GM18907 (cell line): ENCODE results near the gene ZNF804A.
"Not testable (repeated sequence)": the region's sequence is repeated elsewhere in the genome, so short reads cannot be mapped to it uniquely, and the experiment has no call there.

Experiments used
- ATAC-seq: cut with Tn5 transposase; IDR thresholded peaks from one replicate; pipeline ENCODE4 v1.9.1; 2021; ENCODE audit warnings: mild to moderate bottlenecking, moderate library complexity; ENCODE audit not compliant: unreplicated experiment

ZNF804A gene

GRCh38 chr2:184696644-184697043, 98.3 kb downstream of the ZNF804A start:
- no peak for ATAC-seq

GRCh38 chr2:184698476-184698875, 100.1 kb downstream of the ZNF804A start:
- no peak for ATAC-seq

GRCh38 chr2:184721881-184722280, 123.6 kb downstream of the ZNF804A start:
- ATAC-seq = no peak

- peak; percentile 38 for ATAC-seq
Observed at GRCh38 chr2:184727813-184728212, 129.5 kb downstream of the ZNF804A start.

GRCh38 chr2:184728411-184728810, 130.1 kb downstream of the ZNF804A start:
- ATAC-seq = no peak

GRCh38 chr2:184729581-184729980, 131.3 kb downstream of the ZNF804A start:
- no peak for ATAC-seq

GRCh38 chr2:184730288-184730687, 132.0 kb downstream of the ZNF804A start:
- peak; percentile 86 for ATAC-seq

- ATAC-seq = no peak
Observed at GRCh38 chr2:184734338-184734737, 136.0 kb downstream of the ZNF804A start.

GRCh38 chr2:184735611-184736010, 137.3 kb downstream of the ZNF804A start:
- ATAC-seq = no peak

GRCh38 chr2:184743096-184743495, 144.8 kb downstream of the ZNF804A start:
- no peak for ATAC-seq

GRCh38 chr2:184756161-184756560, 157.8 kb downstream of the ZNF804A start:
- ATAC-seq = no peak

- no peak for ATAC-seq
Observed at GRCh38 chr2:184756885-184757284, 158.6 kb downstream of the ZNF804A start.

- ATAC-seq = not testable (repeated sequence)
Observed at GRCh38 chr2:184759557-184760255, 161.4 kb downstream of the ZNF804A start.

- ATAC-seq = no peak
Observed at GRCh38 chr2:184760931-184761330, 162.6 kb downstream of the ZNF804A start.

- ATAC-seq = no peak
Observed at GRCh38 chr2:184765112-184765895, 167.0 kb downstream of the ZNF804A start.

GRCh38 chr2:184767059-184767458, 168.7 kb downstream of the ZNF804A start:
- no peak for ATAC-seq

- ATAC-seq = no peak
Observed at GRCh38 chr2:184769023-184769422, 170.7 kb downstream of the ZNF804A start.

- no peak for ATAC-seq
Observed at GRCh38 chr2:184769686-184770085, 171.4 kb downstream of the ZNF804A start.

GRCh38 chr2:184779777-184780176, 181.4 kb downstream of the ZNF804A start:
- no peak for ATAC-seq

- no peak for ATAC-seq
Observed at GRCh38 chr2:184780384-184780783, 182.1 kb downstream of the ZNF804A start.

GRCh38 chr2:184780944-184781343, 182.6 kb downstream of the ZNF804A start:
- no peak for ATAC-seq

- ATAC-seq = no peak
Observed at GRCh38 chr2:184783576-184783975, 185.2 kb downstream of the ZNF804A start.
